ENCODE measurements around the gene MAP3K8.

MAP3K8 gene

GRCh38 chr10:30433730-30434272, at the start of gene MAP3K8:
Gene MAP3K8, plus strand, starts transcription at chr10:30434184. Its CDS starts 4,755 bp downstream, at chr10:30438939.
- no peak for DNase-seq

DNA sequence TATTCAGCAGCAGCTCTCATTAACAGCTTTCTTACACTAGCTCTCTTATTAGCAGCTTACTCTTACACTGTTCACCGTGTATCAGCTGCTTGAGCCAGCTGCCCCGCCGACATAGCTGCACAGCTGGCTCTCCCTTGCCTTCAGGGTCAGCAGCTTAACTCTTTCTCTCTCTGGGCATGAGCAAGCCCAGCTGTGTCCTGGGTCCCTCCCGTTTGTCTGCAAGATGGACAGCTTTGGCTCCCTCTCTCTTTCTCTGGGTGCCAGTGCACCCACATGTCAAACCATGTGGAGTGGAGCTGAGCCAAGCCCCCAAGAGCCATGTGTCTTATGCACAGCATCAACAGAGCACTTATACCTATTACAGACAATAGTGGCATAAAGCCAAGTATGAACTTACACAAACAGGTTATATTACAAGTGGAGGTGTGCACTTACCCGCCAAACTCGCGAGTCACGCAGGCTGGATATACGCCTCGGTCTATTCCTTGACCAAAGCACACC, 49.2 kb upstream of the MAP3K8 start:
- no peak for DNase-seq

GRCh38 chr10:30386801-30387588, 47.0 kb upstream of the MAP3K8 start:
- no peak for DNase-seq

DNA sequence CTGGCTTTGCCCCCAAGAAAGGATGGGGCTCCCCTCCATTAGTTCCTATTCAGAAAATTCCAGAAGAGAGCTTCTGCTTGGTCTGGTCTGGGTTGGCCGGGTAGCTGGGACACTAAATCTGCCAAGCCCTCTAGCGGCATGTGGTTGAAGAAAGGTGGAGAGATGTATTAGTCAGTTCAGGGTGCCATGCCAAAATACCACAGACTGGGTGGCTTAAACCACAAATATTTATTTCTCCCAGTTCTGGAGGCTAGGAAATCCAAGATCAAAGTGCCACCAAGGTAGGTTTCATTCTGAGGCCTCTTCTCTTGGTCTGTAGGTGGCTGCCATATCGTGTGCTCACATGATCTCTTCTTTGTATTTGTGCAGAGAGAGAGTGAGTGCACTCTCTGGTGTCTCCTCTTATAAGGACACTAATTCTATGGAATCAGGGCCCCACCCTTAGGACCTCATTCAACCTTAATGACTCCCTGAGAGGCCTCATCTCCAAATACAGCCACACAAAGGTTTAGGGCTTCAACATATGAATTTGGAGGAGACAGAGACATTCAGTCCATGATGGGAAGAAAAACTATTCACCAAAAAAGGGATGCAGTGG, 46.2 kb upstream of the MAP3K8 start:
- no peak for DNase-seq

DNA sequence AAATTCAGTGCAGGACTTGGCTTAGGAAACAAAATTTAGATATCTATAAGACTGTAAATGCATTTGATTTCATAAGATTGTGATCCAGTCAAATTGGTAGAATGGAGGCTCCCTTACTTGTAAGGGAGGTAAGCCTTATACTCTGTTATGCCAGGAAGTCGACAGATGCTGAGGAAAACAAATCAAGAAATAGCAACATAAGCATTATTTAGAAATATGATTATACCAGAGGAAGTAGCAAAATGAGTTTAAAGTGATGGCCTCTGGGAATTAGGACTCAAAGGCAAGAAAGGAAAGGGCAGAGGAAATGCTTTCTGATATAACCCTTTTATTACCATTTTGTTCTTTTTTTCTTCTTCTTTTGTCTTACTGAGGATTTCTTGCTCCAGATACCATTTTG, 44.4 kb upstream of the MAP3K8 start:
- no peak for DNase-seq

GRCh38 chr10:30390207-30390606, 43.8 kb upstream of the MAP3K8 start:
- DNase-seq = no peak

DNA sequence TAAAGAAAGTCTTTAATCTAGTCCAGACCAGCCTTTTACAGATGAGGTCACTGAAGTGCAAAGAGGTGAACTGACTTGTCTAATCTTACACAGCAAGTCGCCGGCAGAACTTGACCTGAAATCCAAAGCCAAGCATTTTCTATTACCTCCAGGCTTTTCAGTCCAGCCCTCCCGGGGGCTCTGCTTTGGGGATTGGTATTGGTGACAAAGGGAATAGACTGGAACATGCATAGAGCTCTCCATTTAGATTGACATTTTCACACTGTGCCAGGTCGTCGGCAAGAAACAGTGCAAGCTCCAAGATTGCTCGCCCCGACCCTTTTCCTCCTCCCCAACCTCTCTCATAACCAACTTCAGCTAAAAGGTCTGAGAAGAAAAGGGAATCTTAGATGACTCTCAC, 42.7 kb upstream of the MAP3K8 start:
- no peak for DNase-seq

DNA sequence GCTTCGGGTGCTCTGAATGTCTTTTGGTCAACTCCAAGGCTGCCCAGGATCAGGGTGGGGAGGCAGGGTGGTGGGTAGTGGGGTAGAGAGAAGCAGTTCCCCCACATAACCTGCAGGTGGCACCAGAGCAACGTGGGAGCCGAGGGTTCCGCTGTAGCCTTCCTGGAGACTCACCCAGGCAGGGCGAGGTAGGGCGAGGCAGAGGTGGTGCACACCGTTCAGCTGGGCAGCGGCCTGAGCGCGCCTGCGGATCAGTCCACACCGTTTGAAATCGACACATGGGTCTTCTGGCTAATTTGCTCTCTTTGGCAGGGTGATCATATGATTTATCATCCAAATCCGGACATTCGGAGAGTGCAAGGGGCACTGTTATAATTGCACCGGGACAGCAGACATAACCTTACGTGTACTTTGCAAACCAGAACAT, 41.4 kb upstream of the MAP3K8 start:
- DNase-seq = no peak

DNA sequence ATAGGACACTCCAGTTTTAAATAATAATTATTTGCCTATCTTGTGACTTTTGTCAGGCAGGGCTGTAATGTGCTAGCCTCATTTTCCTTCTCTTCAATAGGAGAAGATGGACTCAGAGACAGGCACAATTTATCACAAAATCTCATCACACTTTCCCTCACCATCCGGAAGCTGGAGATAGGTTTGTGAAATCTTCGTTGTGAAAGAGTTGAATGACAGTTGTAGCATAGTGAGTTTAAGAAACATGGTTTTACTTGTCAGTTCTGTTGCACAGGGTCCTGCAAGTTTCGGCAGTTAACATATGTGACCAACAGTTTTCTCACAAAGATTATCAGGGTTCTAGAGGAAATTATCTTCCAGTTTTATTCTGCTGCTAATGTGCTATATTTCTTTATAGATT, 37.7 kb upstream of the MAP3K8 start:
- DNase-seq = no peak

GRCh38 chr10:30396698-30397097, 37.3 kb upstream of the MAP3K8 start:
- DNase-seq = no peak

- no peak for DNase-seq
Measured at GRCh38 chr10:30398193-30398592, 35.8 kb upstream of the MAP3K8 start.

GRCh38 chr10:30398788-30399187, 35.2 kb upstream of the MAP3K8 start:
- no peak for DNase-seq

- DNase-seq = no peak
Measured at GRCh38 chr10:30403494-30403893, 30.5 kb upstream of the MAP3K8 start.

GRCh38 chr10:30404540-30404939, 29.4 kb upstream of the MAP3K8 start:
- no peak for DNase-seq

DNA sequence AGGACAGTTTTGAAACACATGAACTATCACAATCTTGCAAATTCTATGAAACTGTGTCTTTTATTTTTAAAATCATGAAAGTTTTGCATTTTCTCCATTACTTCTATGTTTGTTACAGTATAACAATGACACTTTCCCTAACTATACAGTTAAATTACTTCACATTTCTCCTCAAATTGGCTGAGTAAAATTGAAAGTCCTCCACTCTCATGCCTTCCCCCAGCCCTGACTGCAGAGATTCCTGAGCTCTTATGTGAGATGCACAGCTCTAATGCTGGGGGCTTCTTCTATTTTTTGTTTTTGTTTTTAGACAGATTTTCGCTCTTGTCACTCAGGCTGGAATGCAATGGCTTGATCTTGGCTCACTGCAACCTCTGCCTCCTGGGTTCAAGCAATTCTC, 22.7 kb upstream of the MAP3K8 start:
- no peak for DNase-seq

GRCh38 chr10:30412901-30413300, 21.1 kb upstream of the MAP3K8 start:
- DNase-seq = no peak

- DNase-seq = no peak
Measured at GRCh38 chr10:30413996-30414576, 19.9 kb upstream of the MAP3K8 start.

- DNase-seq = no peak
Measured at GRCh38 chr10:30415593-30415992, 18.4 kb upstream of the MAP3K8 start.

GRCh38 chr10:30417301-30417700, 16.7 kb upstream of the MAP3K8 start:
- DNase-seq = no peak

GRCh38 chr10:30420266-30420665, 13.7 kb upstream of the MAP3K8 start:
- DNase-seq = no peak

DNA sequence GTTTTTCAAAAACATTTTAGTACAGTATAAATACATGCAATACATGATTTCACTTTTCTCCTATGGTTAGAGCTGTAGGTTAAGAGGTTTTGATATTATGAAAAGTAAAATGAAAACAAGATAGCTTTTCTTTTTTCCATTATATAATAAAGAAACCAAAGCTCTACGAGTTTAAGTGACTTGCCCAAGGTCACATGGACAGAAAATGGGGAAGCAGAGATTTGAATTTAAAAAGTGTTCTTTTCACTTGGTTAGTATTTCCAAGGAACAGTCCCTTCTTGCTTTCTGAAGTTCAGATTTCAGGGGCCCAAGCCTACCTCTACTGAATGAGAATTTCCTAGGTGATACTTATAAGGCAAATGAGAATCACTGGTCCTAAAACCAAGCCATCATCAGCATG, 13.2 kb upstream of the MAP3K8 start:
- no peak for DNase-seq

- no peak for DNase-seq
Measured at GRCh38 chr10:30422151-30422695, 11.8 kb upstream of the MAP3K8 start.

GRCh38 chr10:30422981-30423654, 10.9 kb upstream of the MAP3K8 start:
- no peak for DNase-seq

All from NCI-H1436 treated with DMSO at 0.1 percent for 48 hours (cell line).